GM23338 (cell line): Measurements from ENCODE around the gene TRAF3IP1. TPM values are rescaled to one million over a fixed set of nuclear protein-coding genes. Genes with fewer than 3 reads are reported as not detected.

Experiments
- ATAC-seq: fragments of 200-7000 bp; cut with Tn5 transposase; 3 replicates; pipeline ENCODE4 v1.9.1; 2020
- DNase-seq: peaks from one replicate; pipeline ENCODE4 v3.0.0-alpha.2; 2015; ENCODE audit warnings: low spot score
- H2AFZ ChIP-seq: fragments of 200-600 bp; sonication (generic); 2 replicates; pipeline ENCODE4 v1.8.0; 2016; ENCODE audit warnings: antibody characterized with exemption, mild to moderate bottlenecking, moderate library complexity
- H3F3A ChIP-seq: fragments of 200-600 bp; sonication (generic); replicated peaks from 2 replicates; pipeline ENCODE4 v1.8.0; 2017; ENCODE audit warnings: antibody characterized with exemption, mixed run types, low read depth
- H3K27ac ChIP-seq: fragments of 200-600 bp; sonication (generic); 2 replicates; pipeline ENCODE4 v1.6.1; 2016; ENCODE audit warnings: low read depth
- H3K27me3 ChIP-seq: fragments of 200-600 bp; sonication (generic); 2 replicates; pipeline ENCODE4 v1.8.0; 2016; ENCODE audit warnings: mild to moderate bottlenecking, mixed run types, moderate library complexity; ENCODE audit not compliant: insufficient read depth
- H3K36me3 ChIP-seq: fragments of 200-600 bp; sonication (generic); 2 replicates; pipeline ENCODE4 v1.8.0; 2016; ENCODE audit warnings: mild to moderate bottlenecking; ENCODE audit not compliant: insufficient read depth
- H3K4me1 ChIP-seq: fragments of 200-600 bp; sonication (generic); 2 replicates; pipeline ENCODE4 v1.8.0; 2016; ENCODE audit warnings: mild to moderate bottlenecking, moderate library complexity; ENCODE audit not compliant: insufficient read depth
- H3K4me2 ChIP-seq: fragments of 200-600 bp; sonication (generic); 2 replicates; pipeline ENCODE4 v1.7.1; 2017; ENCODE audit warnings: mixed run types
- H3K4me3 ChIP-seq: fragments of 200-600 bp; sonication (generic); 2 replicates; pipeline ENCODE4 v1.6.1; 2016; ENCODE audit warnings: mixed run types
- H3K79me2 ChIP-seq: fragments of 200-600 bp; sonication (generic); replicated peaks from 2 replicates; pipeline ENCODE4 v1.8.0; 2017; ENCODE audit warnings: mild to moderate bottlenecking; ENCODE audit not compliant: insufficient read depth
- H3K9me2 ChIP-seq: fragments of 200-600 bp; sonication (generic); 2 replicates; pipeline ENCODE4 v1.8.0; 2017; ENCODE audit not compliant: insufficient read depth
- H4K20me1 ChIP-seq: fragments of 200-600 bp; sonication (generic); replicated peaks from 2 replicates; pipeline ENCODE4 v1.8.0; 2017; ENCODE audit warnings: mild to moderate bottlenecking; ENCODE audit not compliant: insufficient read depth
- H3K27ac Mint-ChIP-seq: 2 replicates; pipeline ENCODE4 v1.8.0; 2020; ENCODE audit warnings: inconsistent platforms, mild to moderate bottlenecking, moderate library complexity, mixed read lengths
- H3K27me3 Mint-ChIP-seq: 3 replicates; pipeline ENCODE4 v1.8.0; 2022; ENCODE audit warnings: low read depth, mild to moderate bottlenecking, moderate library complexity, mixed read lengths, inconsistent platforms; ENCODE audit not compliant: insufficient read depth, poor library complexity
- H3K36me3 Mint-ChIP-seq: 3 replicates; pipeline ENCODE4 v1.8.0; 2021; ENCODE audit warnings: low read depth, mild to moderate bottlenecking, inconsistent platforms, moderate library complexity, mixed read lengths
- H3K4me1 Mint-ChIP-seq: 3 replicates; pipeline ENCODE4 v1.8.0; 2020; ENCODE audit warnings: mild to moderate bottlenecking, inconsistent platforms, mixed read lengths
- H3K4me3 Mint-ChIP-seq: 3 replicates; pipeline ENCODE4 v1.8.0; 2021; ENCODE audit warnings: moderate library complexity, mild to moderate bottlenecking, inconsistent platforms, mixed read lengths
- H3K9me3 Mint-ChIP-seq: 3 replicates; pipeline ENCODE4 v1.8.0; 2020; ENCODE audit warnings: moderate library complexity, mild to moderate bottlenecking, inconsistent platforms, mixed read lengths
- CREB1 ChIP-seq: fragments of 250-450 bp; sonication (Bioruptor Pico); IDR thresholded peaks from 2 replicates; pipeline ENCODE4 v1.5.0; 2020; ENCODE audit warnings: low read depth, mild to moderate bottlenecking, moderate library complexity
- CTCF ChIP-seq, 2 experiments: fragments of 200-600 bp in 1 of 2; sonication (generic) in 1 of 2; conservative IDR thresholded peaks; 2 replicates each; pipeline versions ENCODE4 v1.5.1 to v1.6.1; 2016 to 2017; ENCODE audit warnings: antibody characterized with exemption in 2 of 2, low read depth in 2 of 2, mild to moderate bottlenecking in 2 of 2, moderate library complexity in 1 of 2
- ETS1 ChIP-seq: IDR thresholded peaks from 2 replicates; pipeline ENCODE4 v1.6.1; 2016; ENCODE audit warnings: antibody characterized with exemption
- EZH2phosphoT487 ChIP-seq: fragments of 200-600 bp; sonication (generic); IDR thresholded peaks from one replicate; pipeline ENCODE4 v1.8.1; 2018; ENCODE audit warnings: antibody characterized with exemption; ENCODE audit not compliant: unreplicated experiment
- JUNB ChIP-seq: IDR thresholded peaks from one replicate; pipeline ENCODE4 v1.6.1; 2016; ENCODE audit warnings: antibody characterized with exemption; ENCODE audit not compliant: unreplicated experiment
- NANOG ChIP-seq: IDR thresholded peaks from 2 replicates; pipeline ENCODE4 v1.6.1; 2016; ENCODE audit warnings: antibody characterized with exemption, borderline replicate concordance
- POLR2AphosphoS5 ChIP-seq: IDR thresholded peaks from 2 replicates; pipeline ENCODE4 v1.6.1; 2016; ENCODE audit warnings: antibody characterized with exemption, low read depth
- STAT1 ChIP-seq: IDR thresholded peaks from one replicate; pipeline ENCODE4 v1.6.1; 2016; ENCODE audit warnings: antibody characterized with exemption; ENCODE audit not compliant: unreplicated experiment
- ZNF331 ChIP-seq: fragments of 250-450 bp; sonication (Bioruptor Pico); IDR thresholded peaks from 2 replicates; pipeline ENCODE4 v1.5.0; 2020; ENCODE audit warnings: low read depth, mild to moderate bottlenecking, moderate library complexity
- ZNF462 ChIP-seq: fragments of 250-450 bp; sonication (Bioruptor Pico); IDR thresholded peaks from 2 replicates; pipeline ENCODE4 v1.5.0; 2020; ENCODE audit warnings: mild to moderate bottlenecking, moderate library complexity
- polyA plus RNA-seq: library from polyadenylated mRNA; unstranded; fragments of >200 nt; fragmentation: Nextera tagmentation; extraction: Ambion mirVana; gene quantifications from 2 replicates; pipeline ENCODE4 v1.2.1, GENCODE V29; 2016
- total RNA-seq: library from RNA; depleted of rRNA; stranded (reverse); fragments of >200 nt; shearing (Covaris generic); gene quantifications from 2 replicates; pipeline ENCODE4 v1.2.3, GENCODE V29; 2014
- TF ChIP-seq, protein P1 (sequence below): IDR thresholded peaks from one replicate; pipeline ENCODE4 v1.6.1; 2018; ENCODE audit warnings: antibody characterized with exemption; ENCODE audit not compliant: unreplicated experiment

The TRAF3IP1 gene
- total and polyA plus RNA-seq, 2 experiments from 2014 or later, result 12.5 to 20.7 TPM

GRCh38 chr2:238449909-238450417 lies 129.6 kb downstream of the TRAF3IP1 start (continued):
- TF ChIP-seq ETS1, result no peak
- no peak for TF ChIP-seq JUNB
- TF ChIP-seq NANOG, result no peak
- TF ChIP-seq POLR2AphosphoS5, result no peak

- H3K4me3 ChIP-seq, result no peak overlapping the region
- H3K9me2 ChIP-seq, result no peaks in the 10 kb centered on the region
- peaks cover 17% of the 10 kb centered on the region for H4K20me1 ChIP-seq
- H3K4me2 ChIP-seq, result no peak overlapping the region
- H3K4me1 ChIP-seq, result no peaks in the 10 kb centered on the region
- Mint-ChIP-seq H3K4me3 (no peak overlapping the region), H3K9me3 (peaks cover 6% of the 10 kb centered on the region), H3K4me1 (no peaks in the 10 kb centered on the region), H3K27ac (no peak overlapping the region), H3K36me3 (peaks cover 64% of the 10 kb centered on the region), H3K27me3 (peaks cover 5% of the 10 kb centered on the region)
- H3K79me2 ChIP-seq, result no peaks in the 10 kb centered on the region
- H3F3A ChIP-seq, result no peaks in the 10 kb centered on the region
- H3K36me3 ChIP-seq, result peaks cover 19% of the 10 kb centered on the region
- DNase-seq, result no peak
- no peak overlapping the region for H3K27ac ChIP-seq
- ATAC-seq, result no peak
- H2AFZ ChIP-seq, result no peak overlapping the region
- H3K27me3 ChIP-seq, result no peaks in the 10 kb centered on the region
- TF ChIP-seq EZH2phosphoT487, result no peak
- no peak for TF ChIP-seq CREB1 (CRISPR knock-in tag)
- TF ChIP-seq JUNB, result no peak
- TF ChIP-seq CTCF (conservative IDR thresholded peaks at IDR 0.05; ENCODE audit: low read depth in 2 of 2), result no peak
- TF ChIP-seq NANOG, result no peak
- no peak for TF ChIP-seq ETS1
- no peak for TF ChIP-seq STAT1
- TF ChIP-seq ZNF331 (CRISPR knock-in tag), result no peak
- TF ChIP-seq, protein P1, sequence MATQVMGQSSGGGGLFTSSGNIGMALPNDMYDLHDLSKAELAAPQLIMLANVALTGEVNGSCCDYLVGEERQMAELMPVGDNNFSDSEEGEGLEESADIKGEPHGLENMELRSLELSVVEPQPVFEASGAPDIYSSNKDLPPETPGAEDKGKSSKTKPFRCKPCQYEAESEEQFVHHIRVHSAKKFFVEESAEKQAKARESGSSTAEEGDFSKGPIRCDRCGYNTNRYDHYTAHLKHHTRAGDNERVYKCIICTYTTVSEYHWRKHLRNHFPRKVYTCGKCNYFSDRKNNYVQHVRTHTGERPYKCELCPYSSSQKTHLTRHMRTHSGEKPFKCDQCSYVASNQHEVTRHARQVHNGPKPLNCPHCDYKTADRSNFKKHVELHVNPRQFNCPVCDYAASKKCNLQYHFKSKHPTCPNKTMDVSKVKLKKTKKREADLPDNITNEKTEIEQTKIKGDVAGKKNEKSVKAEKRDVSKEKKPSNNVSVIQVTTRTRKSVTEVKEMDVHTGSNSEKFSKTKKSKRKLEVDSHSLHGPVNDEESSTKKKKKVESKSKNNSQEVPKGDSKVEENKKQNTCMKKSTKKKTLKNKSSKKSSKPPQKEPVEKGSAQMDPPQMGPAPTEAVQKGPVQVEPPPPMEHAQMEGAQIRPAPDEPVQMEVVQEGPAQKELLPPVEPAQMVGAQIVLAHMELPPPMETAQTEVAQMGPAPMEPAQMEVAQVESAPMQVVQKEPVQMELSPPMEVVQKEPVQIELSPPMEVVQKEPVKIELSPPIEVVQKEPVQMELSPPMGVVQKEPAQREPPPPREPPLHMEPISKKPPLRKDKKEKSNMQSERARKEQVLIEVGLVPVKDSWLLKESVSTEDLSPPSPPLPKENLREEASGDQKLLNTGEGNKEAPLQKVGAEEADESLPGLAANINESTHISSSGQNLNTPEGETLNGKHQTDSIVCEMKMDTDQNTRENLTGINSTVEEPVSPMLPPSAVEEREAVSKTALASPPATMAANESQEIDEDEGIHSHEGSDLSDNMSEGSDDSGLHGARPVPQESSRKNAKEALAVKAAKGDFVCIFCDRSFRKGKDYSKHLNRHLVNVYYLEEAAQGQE, result no peak
- TF ChIP-seq ZNF462 (CRISPR knock-in tag), result no peak
Measured at GRCh38 chr2:238450440-238450861, 130.1 kb downstream of the TRAF3IP1 start.
